GM18909 (cell line): Measurements from ENCODE around the gene TMEM178B.

Experiments
- ATAC-seq: cut with Tn5 transposase; IDR thresholded peaks from one replicate; pipeline ENCODE4 v1.9.1; 2021; ENCODE audit warnings: mild to moderate bottlenecking; ENCODE audit not compliant: unreplicated experiment, poor library complexity

Gene TMEM178B

GRCh38 chr7:141408440-141408839, 334.6 kb downstream of the TMEM178B start:
- no peak for ATAC-seq

GRCh38 chr7:141409219-141409618, 335.4 kb downstream of the TMEM178B start:
- ATAC-seq = no peak

- ATAC-seq = no peak
These were observed 336.0 kb downstream of the TMEM178B start for GRCh38 chr7:141409801-141410329.

GRCh38 chr7:141410353-141411000, 336.6 kb downstream of the TMEM178B start:
- no peak for ATAC-seq

GRCh38 chr7:141411133-141411532, 337.3 kb downstream of the TMEM178B start:
- ATAC-seq = no peak

GRCh38 chr7:141415999-141416398, 342.1 kb downstream of the TMEM178B start:
- no peak for ATAC-seq

GRCh38 chr7:141416650-141417270, 342.9 kb downstream of the TMEM178B start:
- ATAC-seq = no peak

GRCh38 chr7:141417506-141417905, 343.6 kb downstream of the TMEM178B start:
- no peak for ATAC-seq

GRCh38 chr7:141418066-141418465, 344.2 kb downstream of the TMEM178B start:
- no peak for ATAC-seq

GRCh38 chr7:141421306-141421705, 347.4 kb downstream of the TMEM178B start:
- no peak for ATAC-seq

GRCh38 chr7:141427134-141427533, 353.3 kb downstream of the TMEM178B start:
- ATAC-seq = no peak

GRCh38 chr7:141430455-141431139, 356.7 kb downstream of the TMEM178B start:
- ATAC-seq = no peak

- no peak for ATAC-seq
These were observed 357.2 kb downstream of the TMEM178B start for GRCh38 chr7:141431140-141431479.

GRCh38 chr7:141431711-141432110, 357.8 kb downstream of the TMEM178B start:
- ATAC-seq = no peak

GRCh38 chr7:141433698-141434097, 359.8 kb downstream of the TMEM178B start:
- no peak for ATAC-seq

- ATAC-seq = no peak
These were observed 362.3 kb downstream of the TMEM178B start for GRCh38 chr7:141436139-141436538.

GRCh38 chr7:141436575-141437075, 362.8 kb downstream of the TMEM178B start:
- no peak for ATAC-seq

- ATAC-seq = no peak
These were observed 365.3 kb downstream of the TMEM178B start for GRCh38 chr7:141439164-141439563.

GRCh38 chr7:141439776-141440175, 365.9 kb downstream of the TMEM178B start:
- no peak for ATAC-seq

GRCh38 chr7:141441837-141442627, 368.2 kb downstream of the TMEM178B start:
- no peak for ATAC-seq
